Activated T-helper 1 cell treated with anti-CD3 and anti-CD28 coated beads, Interleukin-2, amount 50 U/mL, for 16 hours (primary cell): Measurements from ENCODE around the gene SGMS1.
"Not testable (repeated sequence)": the region's sequence is repeated elsewhere in the genome, so short reads cannot be mapped to it uniquely, and the experiment has no call there.

ENCODE experiments used
- DNase-seq, 2 donors: peaks; one replicate each; pipeline ENCODE4 v3.0.0-alpha.2; 2020; ENCODE audit warnings: low read depth in 1 of 2, low spot score in 1 of 2

The SGMS1 gene

GRCh38 chr10:50623663-50624412 is at the start of gene SGMS1:
TSS of gene SGMS1 (minus strand) at chr10:50623956. CDS start at chr10:50344114, 279,842 bp downstream.
- peak; percentile 47 to 67 for DNase-seq

DNA sequence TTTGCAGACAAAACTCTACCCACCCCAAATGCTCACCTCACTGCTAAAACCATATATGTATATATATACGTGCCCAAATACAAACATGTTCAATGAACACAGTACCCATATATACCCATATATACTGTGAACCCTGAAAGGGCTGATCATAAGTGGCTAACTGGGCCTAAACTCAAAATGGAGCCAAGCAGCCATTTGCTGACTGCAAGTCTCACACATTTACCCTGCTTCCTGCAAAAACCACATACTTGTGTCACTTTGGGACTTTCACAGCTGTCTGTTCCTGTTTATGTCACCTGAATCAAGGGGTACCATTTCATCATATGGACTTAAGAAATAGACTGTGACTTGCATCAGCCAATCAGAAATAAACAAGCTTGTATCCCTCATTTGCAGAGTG is 48.4 kb upstream of the SGMS1 start:
- not testable (repeated sequence) for DNase-seq

- not testable (repeated sequence) for DNase-seq
These were observed 47.9 kb upstream of the SGMS1 start for GRCh38 chr10:50671645-50672044.

DNA sequence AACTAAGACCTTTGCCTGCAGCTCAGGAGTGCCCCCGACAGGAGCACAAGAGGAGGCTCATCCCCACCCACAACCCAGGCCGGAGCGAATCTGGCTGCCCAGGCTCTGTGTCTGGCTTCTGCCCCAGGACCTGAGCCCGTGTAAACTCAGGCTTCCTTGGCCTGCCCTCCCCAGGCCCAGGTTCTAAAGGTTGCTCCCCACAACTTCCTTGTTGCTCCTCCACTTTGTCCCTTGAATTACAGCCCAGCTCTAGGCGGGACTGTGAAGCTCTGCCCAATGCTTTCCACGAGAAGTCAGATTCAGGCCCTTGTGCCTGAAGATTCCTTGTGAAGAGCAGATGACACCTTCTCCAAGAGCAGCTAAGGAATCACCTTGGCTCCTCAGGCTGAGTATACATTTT is 46.2 kb upstream of the SGMS1 start:
- DNase-seq = not testable (repeated sequence)

GRCh38 chr10:50667353-50667752 is 43.6 kb upstream of the SGMS1 start:
- not testable (repeated sequence) for DNase-seq

DNA sequence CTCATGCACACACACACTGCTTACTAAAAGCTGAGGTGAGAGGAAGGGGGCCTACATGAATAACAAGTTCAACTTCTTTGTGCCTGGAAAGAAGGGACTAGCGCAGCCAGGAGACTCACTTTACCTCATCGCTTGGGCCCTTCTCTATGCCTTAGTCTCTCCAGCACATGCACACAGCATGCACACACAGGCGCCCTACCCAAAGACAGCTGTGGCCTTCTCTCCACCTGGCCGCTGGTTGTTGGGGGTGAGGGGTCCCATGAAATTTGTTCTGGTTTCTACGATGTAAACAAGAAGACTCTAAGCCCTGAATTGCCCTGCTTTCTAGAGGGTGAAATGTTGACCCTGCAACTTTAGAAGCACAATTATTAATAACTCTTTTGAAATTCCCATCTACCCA is 38.7 kb upstream of the SGMS1 start:
- not testable (repeated sequence) for DNase-seq

GRCh38 chr10:50661563-50661962 is 37.8 kb upstream of the SGMS1 start:
- DNase-seq = not testable (repeated sequence)

DNA sequence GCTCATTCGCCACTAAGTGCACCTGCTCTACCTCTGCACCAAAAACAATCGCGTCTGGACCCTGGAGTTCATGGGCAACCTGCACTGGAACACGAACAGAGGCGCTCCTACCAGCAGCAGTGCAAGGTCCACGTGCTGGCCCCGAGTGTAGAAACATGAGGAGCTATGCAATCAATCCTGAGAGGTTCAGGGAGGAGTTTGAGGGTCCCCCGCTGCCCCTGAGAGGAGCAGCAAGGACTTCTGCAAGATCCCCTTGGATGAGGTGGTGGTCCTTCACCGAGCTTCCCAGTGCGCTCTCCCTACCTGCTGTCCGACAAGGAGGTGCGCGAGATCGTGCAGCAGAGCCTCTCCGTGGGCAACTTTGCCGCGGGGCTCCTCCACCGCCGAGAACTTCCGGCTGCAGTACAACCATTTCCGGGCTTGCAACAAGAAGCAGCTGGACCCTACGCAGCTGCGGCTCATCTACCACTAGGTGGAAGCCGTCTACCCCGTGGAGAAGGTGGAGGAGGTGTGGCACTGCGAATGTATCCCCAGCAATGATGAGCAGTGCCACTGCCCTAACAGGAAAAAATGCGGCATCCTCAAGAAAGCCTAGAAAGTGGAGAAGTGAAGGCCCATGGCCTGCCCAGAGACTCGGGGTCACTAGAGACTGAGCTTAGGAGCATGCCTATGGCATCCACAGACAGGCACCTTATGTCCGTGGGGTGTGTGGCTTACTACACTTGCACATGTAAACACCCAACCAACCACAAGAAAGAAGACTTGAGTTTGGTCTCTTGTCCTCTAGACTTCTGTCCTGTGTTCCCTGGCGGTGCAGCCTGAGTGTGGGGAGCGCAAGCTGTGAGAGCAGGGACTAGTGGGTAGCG is 36.3 kb upstream of the SGMS1 start:
- peak; percentile 20 to 23 for DNase-seq

DNA sequence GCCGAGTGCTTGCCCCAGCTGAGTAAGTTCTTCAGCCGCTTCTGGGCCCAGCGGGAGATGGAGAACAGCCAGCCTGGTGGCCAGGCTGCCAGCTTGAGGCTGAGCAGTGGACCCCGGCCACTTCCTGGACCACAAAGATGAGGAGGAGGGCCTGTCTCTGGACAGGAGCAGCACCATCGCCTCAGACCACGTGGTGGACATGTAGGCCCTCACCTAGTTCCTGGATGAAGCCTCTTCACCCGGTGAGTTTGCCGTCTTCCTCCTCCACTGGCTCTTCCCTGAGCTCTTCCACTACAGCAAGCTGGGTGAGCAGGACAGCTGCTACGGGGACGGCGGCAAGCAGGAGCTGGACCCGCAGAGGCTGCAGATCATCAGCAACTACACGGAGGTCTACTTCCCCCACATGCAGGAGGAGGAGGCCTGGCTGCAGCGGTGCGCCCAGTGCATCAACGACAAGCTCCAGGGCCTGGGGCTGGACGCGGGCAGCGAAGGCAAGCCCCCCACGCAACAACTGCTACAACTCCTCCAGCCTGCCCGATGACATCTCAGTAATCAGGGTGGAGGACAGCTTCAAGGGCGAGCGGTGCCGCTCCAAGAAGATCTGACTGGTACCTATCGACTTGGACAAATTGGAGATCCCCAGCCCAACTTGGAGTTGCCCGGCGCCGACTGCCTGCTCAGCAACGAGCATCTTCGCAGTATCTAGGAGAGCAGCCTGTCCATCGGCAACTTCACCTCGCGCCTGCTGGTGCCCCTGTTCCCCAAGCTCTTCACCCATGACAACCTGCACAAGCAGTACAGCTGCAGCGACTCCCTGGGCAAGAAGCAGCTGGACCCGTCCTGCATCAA is 35.5 kb upstream of the SGMS1 start:
- DNase-seq = not testable (repeated sequence)

GRCh38 chr10:50658165-50658564 is 34.4 kb upstream of the SGMS1 start:
- DNase-seq = no peak

- no peak for DNase-seq
These were observed 30.0 kb upstream of the SGMS1 start for GRCh38 chr10:50653758-50654157.

DNA sequence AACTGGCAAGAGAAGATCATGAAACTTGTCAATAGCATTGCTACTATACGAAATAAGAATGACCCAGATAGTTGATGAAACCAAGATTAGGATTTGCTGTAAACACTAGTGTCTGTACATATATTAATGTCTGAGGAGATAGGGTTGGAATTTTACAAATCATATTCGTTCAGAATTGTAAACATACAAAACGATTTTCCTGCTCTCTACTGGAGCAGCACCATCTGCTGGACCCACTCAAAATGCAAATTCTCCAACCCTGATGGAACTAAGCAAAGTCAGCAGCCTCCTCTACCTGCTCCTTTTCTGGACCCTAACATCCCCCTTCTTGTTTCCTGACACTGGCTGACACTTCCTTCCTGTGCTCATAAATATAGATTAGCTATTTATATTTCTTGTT is 29.4 kb upstream of the SGMS1 start:
- no peak for DNase-seq

DNA sequence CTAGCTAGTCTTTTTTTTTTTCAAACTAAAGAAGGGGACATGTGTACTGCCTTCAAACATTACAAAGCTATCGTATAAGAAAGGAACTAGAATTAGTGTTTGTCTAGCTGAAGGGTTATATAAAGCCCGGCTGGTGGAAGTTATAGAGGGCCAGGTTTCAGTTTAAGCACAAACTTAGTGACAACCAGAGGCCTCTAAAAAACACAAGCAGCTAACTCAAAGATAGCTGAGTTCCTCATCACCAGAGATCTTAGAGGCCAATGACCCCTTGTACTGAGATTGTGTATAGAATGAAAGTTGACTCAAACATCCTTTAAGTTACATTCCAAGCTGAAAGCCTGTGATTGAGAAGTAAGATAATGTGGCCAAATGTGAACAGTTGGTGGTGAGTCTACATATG is 28.1 kb upstream of the SGMS1 start:
- no peak for DNase-seq

GRCh38 chr10:50650481-50650880 is 26.7 kb upstream of the SGMS1 start:
- DNase-seq = no peak

DNA sequence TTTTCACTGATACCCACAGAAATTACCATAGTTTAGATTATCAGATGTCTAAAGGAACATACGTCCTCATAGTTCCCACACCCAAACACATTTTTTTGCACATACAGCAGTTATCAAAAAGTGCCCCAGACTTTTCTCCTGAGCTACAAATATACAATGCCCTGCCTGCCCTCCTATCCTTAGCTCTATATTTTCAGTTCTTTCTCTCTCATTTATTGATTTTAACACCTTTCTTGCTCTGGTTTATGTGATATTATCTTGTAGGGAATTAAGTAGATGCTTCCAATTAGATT is 25.1 kb upstream of the SGMS1 start:
- no peak for DNase-seq

DNA sequence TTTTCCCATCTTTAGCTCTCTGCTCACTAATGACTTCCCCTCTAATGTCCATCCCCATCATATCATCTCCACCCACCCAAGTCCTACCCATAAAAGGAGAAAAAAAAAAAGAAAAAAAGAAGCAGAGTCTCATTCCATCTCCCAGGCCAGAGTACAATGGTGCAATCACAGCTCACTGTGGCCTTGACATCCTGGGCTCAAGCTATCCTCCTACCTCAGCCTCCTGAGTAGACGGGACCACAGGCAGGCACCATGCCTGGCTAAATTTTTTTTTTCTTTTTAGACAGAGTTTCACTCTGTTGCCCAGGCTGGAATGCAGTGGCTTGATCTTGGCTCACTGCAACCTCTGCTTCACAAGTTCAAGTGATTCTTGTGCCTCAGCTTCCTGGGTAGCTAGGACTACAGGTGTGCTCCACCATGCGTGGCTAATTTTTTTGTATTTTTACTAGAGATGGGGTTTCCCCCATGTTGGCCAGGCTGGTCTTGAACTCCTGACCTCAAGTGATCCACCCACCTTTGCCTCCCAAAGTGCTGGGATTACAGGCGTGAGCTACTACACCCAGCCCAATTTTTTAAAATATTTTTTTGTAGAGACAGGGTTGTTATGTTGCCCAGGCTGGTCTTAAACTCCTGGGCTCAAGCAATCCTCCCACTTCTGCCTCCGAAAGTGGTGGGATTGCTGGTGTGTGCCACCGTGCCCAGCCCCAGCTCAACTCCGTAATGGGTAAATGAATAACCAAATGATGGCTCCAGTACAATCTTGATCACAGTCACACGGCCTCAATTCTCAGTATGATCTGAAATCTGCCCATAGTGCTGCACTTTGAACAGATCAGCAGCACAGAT is 24.6 kb upstream of the SGMS1 start:
- no peak for DNase-seq

DNA sequence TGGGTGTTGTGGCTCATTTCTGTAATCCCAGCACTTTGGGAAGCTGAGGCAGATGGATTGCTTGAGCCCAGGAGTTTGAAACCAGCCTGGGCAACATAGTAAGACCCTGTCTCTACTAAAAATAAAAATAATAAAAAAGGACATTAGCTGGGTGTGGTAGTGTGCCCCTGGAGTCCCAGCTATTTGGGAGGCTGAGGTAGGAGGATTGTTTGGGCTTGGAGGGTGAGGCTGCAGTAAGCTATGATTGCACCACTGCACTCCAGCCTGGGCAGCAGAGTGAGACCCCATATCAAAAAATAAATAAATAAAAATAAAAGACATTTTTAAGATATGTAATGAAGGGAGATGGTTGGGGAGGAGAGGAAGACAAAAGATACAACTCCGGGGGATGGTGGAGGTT is 23.6 kb upstream of the SGMS1 start:
- DNase-seq = not testable (repeated sequence)

DNA sequence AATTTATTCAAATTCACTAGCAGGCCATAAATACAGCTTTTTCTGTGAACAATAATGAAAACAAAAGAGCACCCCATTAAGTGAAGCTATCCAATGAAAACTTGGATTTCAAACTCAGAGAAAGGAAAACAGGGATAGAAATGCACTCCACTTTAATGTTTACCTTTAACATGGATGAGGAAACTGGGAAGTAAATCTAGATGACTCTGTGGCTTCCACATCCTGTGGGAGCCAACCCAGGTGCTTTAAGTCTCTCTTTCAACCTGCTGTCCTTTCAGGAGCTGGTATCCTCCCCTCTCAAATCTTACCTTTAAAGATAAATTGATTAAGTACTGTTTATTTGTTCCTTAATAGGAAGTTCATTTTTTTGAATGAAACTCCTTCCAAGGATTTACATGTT is 21.5 kb upstream of the SGMS1 start:
- DNase-seq = no peak

DNA sequence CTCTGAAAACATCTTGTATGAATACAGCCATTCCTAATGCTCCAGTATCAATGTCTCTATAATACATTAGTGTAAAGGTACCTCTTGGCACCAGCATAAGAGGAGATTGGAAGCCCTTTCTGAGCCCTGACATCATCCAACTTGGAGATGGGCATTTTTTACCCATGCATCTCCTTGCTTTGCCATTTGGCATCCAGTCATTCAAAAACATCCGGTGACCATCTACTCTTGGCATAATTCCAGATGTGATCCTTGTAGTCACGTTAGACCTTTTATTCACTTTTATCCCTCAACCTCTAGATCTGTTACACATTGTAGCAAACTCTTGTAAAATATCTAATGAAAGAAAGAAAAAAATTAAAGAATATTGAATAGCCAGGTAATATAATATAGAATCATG is 17.9 kb upstream of the SGMS1 start:
- no peak for DNase-seq

- DNase-seq = no peak
These were observed 16.5 kb upstream of the SGMS1 start for GRCh38 chr10:50640238-50640637.
